IPS-15b (cell line): ENCODE data around the gene TBC1D3B.

Experiments
- H3K27me3 ChIP-seq: one replicate; pipeline ENCODE4 v1.6.1; 2013; ENCODE audit warnings: low read length; ENCODE audit not compliant: control insufficient read depth, insufficient read depth
- H3K36me3 ChIP-seq: one replicate; pipeline ENCODE4 v1.6.1; 2013; ENCODE audit warnings: low read length; ENCODE audit not compliant: control insufficient read depth, insufficient read depth
- H3K4me1 ChIP-seq: one replicate; pipeline ENCODE4 v1.6.1; 2013; ENCODE audit warnings: mild to moderate bottlenecking, low read length; ENCODE audit not compliant: control insufficient read depth, insufficient read depth
- H3K4me3 ChIP-seq: one replicate; pipeline ENCODE4 v1.5.1; 2013; ENCODE audit warnings: low read depth, low read length
- H3K9ac ChIP-seq: one replicate; pipeline ENCODE4 v1.6.1; 2013; ENCODE audit warnings: low read depth, mild to moderate bottlenecking, low read length
- H3K9me3 ChIP-seq: one replicate; pipeline ENCODE4 v1.6.1; 2013; ENCODE audit warnings: mild to moderate bottlenecking, low read length; ENCODE audit not compliant: control insufficient read depth, insufficient read depth

Gene TBC1D3B

GRCh38 chr17:36148559-36149295 lies 27.7 kb downstream of the TBC1D3B start:
- Histone ChIP-seq H3K4me1 (peaks cover 7% of the 10 kb centered on the region), H3K27me3 (no peaks in the 10 kb centered on the region), H3K36me3 (no peaks in the 10 kb centered on the region), H3K4me3 (no peak overlapping the region), H3K9ac (no peak overlapping the region), H3K9me3 (no peaks in the 10 kb centered on the region)

- no peaks in the 10 kb centered on the region for H3K36me3 ChIP-seq
- no peak overlapping the region for H3K4me3 ChIP-seq
- no peak overlapping the region for H3K9ac ChIP-seq
- H3K4me1 ChIP-seq = peaks cover 7% of the 10 kb centered on the region
- no peaks in the 10 kb centered on the region for H3K9me3 ChIP-seq
- no peaks in the 10 kb centered on the region for H3K27me3 ChIP-seq
These were observed 28.8 kb downstream of the TBC1D3B start for GRCh38 chr17:36147601-36148000.

- no peaks in the 10 kb centered on the region for H3K9me3 ChIP-seq
These were observed 31.3 kb downstream of the TBC1D3B start for GRCh38 chr17:36144981-36145729.

GRCh38 chr17:36144014-36144413 lies 32.4 kb downstream of the TBC1D3B start:
- H3K4me1 ChIP-seq = peaks cover 4% of the 10 kb centered on the region
- no peak overlapping the region for H3K4me3 ChIP-seq
- no peaks in the 10 kb centered on the region for H3K9me3 ChIP-seq
- H3K27me3 ChIP-seq = no peaks in the 10 kb centered on the region
- no peaks in the 10 kb centered on the region for H3K36me3 ChIP-seq
- H3K9ac ChIP-seq = no peak overlapping the region

More at GRCh38 chr17:36144981-36145729, 31.3 kb downstream of the TBC1D3B start:
- no peaks in the 10 kb centered on the region for H3K36me3 ChIP-seq
- H3K4me3 ChIP-seq = no peak overlapping the region
- no peaks in the 10 kb centered on the region for H3K27me3 ChIP-seq
- no peak overlapping the region for H3K9ac ChIP-seq
- peaks cover 7% of the 10 kb centered on the region for H3K4me1 ChIP-seq

- Histone ChIP-seq H3K9me3 (no peaks in the 10 kb centered on the region), H3K4me1 (no peaks in the 10 kb centered on the region), H3K36me3 (no peaks in the 10 kb centered on the region), H3K27me3 (no peaks in the 10 kb centered on the region), H3K4me3 (no peak overlapping the region), H3K9ac (no peak overlapping the region)
These were observed 33.6 kb downstream of the TBC1D3B start for GRCh38 chr17:36142806-36143205.

GRCh38 chr17:36142235-36142634 lies 34.2 kb downstream of the TBC1D3B start:
- Histone ChIP-seq H3K9ac (no peak overlapping the region), H3K4me1 (no peaks in the 10 kb centered on the region), H3K4me3 (no peak overlapping the region), H3K27me3 (no peaks in the 10 kb centered on the region), H3K9me3 (no peaks in the 10 kb centered on the region), H3K36me3 (no peaks in the 10 kb centered on the region)

- H3K4me3 ChIP-seq = no peak overlapping the region
- no peaks in the 10 kb centered on the region for H3K4me1 ChIP-seq
- no peak overlapping the region for H3K9ac ChIP-seq
- no peaks in the 10 kb centered on the region for H3K36me3 ChIP-seq
- no peaks in the 10 kb centered on the region for H3K27me3 ChIP-seq
- no peaks in the 10 kb centered on the region for H3K9me3 ChIP-seq
These were observed 40.0 kb downstream of the TBC1D3B start for GRCh38 chr17:36136439-36136838.

GRCh38 chr17:36136036-36136435 lies 40.4 kb downstream of the TBC1D3B start:
- no peaks in the 10 kb centered on the region for H3K9me3 ChIP-seq
- H3K4me3 ChIP-seq = no peak overlapping the region
- no peaks in the 10 kb centered on the region for H3K36me3 ChIP-seq
- no peaks in the 10 kb centered on the region for H3K4me1 ChIP-seq
- no peaks in the 10 kb centered on the region for H3K27me3 ChIP-seq
- no peak overlapping the region for H3K9ac ChIP-seq

- Histone ChIP-seq H3K36me3 (no peaks in the 10 kb centered on the region), H3K27me3 (no peaks in the 10 kb centered on the region), H3K4me3 (no peak overlapping the region), H3K9ac (no peak overlapping the region), H3K9me3 (no peaks in the 10 kb centered on the region), H3K4me1 (no peaks in the 10 kb centered on the region)
These were observed 41.0 kb downstream of the TBC1D3B start for GRCh38 chr17:36135465-36135864.

GRCh38 chr17:36133602-36134236 lies 42.7 kb downstream of the TBC1D3B start:
- Histone ChIP-seq H3K9ac (no peak overlapping the region), H3K36me3 (no peaks in the 10 kb centered on the region), H3K27me3 (no peaks in the 10 kb centered on the region), H3K4me3 (no peak overlapping the region), H3K4me1 (no peaks in the 10 kb centered on the region), H3K9me3 (no peaks in the 10 kb centered on the region)

GRCh38 chr17:36132421-36132831 lies 44.0 kb downstream of the TBC1D3B start:
- Histone ChIP-seq H3K4me3 (no peak overlapping the region), H3K9ac (no peak overlapping the region), H3K27me3 (no peaks in the 10 kb centered on the region), H3K4me1 (no peaks in the 10 kb centered on the region), H3K9me3 (no peaks in the 10 kb centered on the region), H3K36me3 (no peaks in the 10 kb centered on the region)

- H3K36me3 ChIP-seq = no peaks in the 10 kb centered on the region
- no peaks in the 10 kb centered on the region for H3K27me3 ChIP-seq
- H3K4me1 ChIP-seq = no peaks in the 10 kb centered on the region
- H3K9me3 ChIP-seq = peaks cover 3% of the 10 kb centered on the region
- no peak overlapping the region for H3K9ac ChIP-seq
- no peak overlapping the region for H3K4me3 ChIP-seq
These were observed 44.5 kb downstream of the TBC1D3B start for GRCh38 chr17:36131931-36132330.
